ENCODE measurements around the gene SPIRE1. TPM values are rescaled to one million over a fixed set of nuclear protein-coding genes. Genes with fewer than 3 reads are reported as not detected.
A peak's percentile ranks its signal among the peaks of the same experiment; 100 is the strongest.

Gene SPIRE1
- total and polyA plus RNA-seq, 9 donors: 7.9 to 30.2 (median 20.4) TPM

- 24 to 37% (median 30%) methylated on average over 5 of the region's 5 CpGs for WGBS, 3 donors
- no peaks in the 10 kb centered on the region for H3K27me3 ChIP-seq
- H3K36me3 ChIP-seq: no peaks in the 10 kb centered on the region
- TF ChIP-seq POLR2A (IDR thresholded peaks at IDR 0.05) (no peak), EP300 (IDR thresholded peaks at IDR 0.05) (no peak), CTCF (IDR thresholded peaks at IDR 0.05) (no peak)
- H3K4me1 ChIP-seq (ENCODE audit: insufficient read depth): no peaks in the 10 kb centered on the region
- intact Hi-C loops (cut with DNase I): loop anchor here in 1 of 4 donors (5.0 kb wide), 1 partner anchor 259 kb away; the partner anchor contains the start of gene SPIRE1
- DNase-seq: no peak
- no peak overlapping the region for H3K27ac ChIP-seq
- H3K4me3 ChIP-seq: no peak overlapping the region
- H3K9me3 ChIP-seq: no peaks in the 10 kb centered on the region
These were observed 259.3 kb downstream of the SPIRE1 start for GRCh38 chr18:12398625-12399024.

GRCh38 chr18:12397793-12398192 is 260.1 kb downstream of the SPIRE1 start:
- TF ChIP-seq CTCF (IDR thresholded peaks at IDR 0.05): no peak
- no peak for TF ChIP-seq POLR2A (IDR thresholded peaks at IDR 0.05)
- no peak for TF ChIP-seq EP300 (IDR thresholded peaks at IDR 0.05)
- intact Hi-C loops (cut with DNase I): loop anchor here in 1 of 4 donors (5.0 kb wide), 1 partner anchor 260 kb away; the partner anchor contains the start of gene SPIRE1
- peak in 1 of 5 donors; percentile 21 for DNase-seq

GRCh38 chr18:12397254-12397653 is 260.7 kb downstream of the SPIRE1 start:
- H3K27ac ChIP-seq: no peak overlapping the region
- TF ChIP-seq CTCF (IDR thresholded peaks at IDR 0.05) (no peak), EP300 (IDR thresholded peaks at IDR 0.05) (no peak), POLR2A (IDR thresholded peaks at IDR 0.05) (no peak)
- DNase-seq: peak in 1 of 5 donors; percentile 25
- no peaks in the 10 kb centered on the region for H3K36me3 ChIP-seq
- H3K4me3 ChIP-seq: no peak overlapping the region
- no peaks in the 10 kb centered on the region for H3K4me1 ChIP-seq (ENCODE audit: insufficient read depth)
- H3K9me3 ChIP-seq: no peaks in the 10 kb centered on the region
- intact Hi-C loops (cut with DNase I): loop anchor here in 1 of 4 donors (5.0 kb wide), 1 partner anchor 260 kb away; the partner anchor contains the start of gene SPIRE1
- WGBS, 3 donors: 89 to 93% (median 89%) methylated on average over 9 of the region's 9 CpGs
- no peaks in the 10 kb centered on the region for H3K27me3 ChIP-seq

More at GRCh38 chr18:12397793-12398192, 260.1 kb downstream of the SPIRE1 start:
- WGBS, 3 donors: 89 to 91% (median 89%) methylated on average over 6 of the region's 6 CpGs
- H3K27me3 ChIP-seq: no peaks in the 10 kb centered on the region
- H3K4me1 ChIP-seq (ENCODE audit: insufficient read depth): no peaks in the 10 kb centered on the region
- no peak overlapping the region for H3K27ac ChIP-seq
- no peaks in the 10 kb centered on the region for H3K36me3 ChIP-seq
- H3K9me3 ChIP-seq: no peaks in the 10 kb centered on the region
- H3K4me3 ChIP-seq: no peak overlapping the region

Small RNAs within 50 kb of the gene (small RNA-seq; reads per million reads assigned to genes)
- not detected for gene RNU7-129P

Other genes with a start within 250 kb of the SPIRE1 start
- gene CEP76, start 44.6 kb upstream of the SPIRE1 start, total RNA-seq: 1 to 10 TPM; 4.8 to 8.3 (median 5.9) TPM
- 1 to 10 TPM; 5.4 to 6.7 TPM for gene CEP76, start 44.6 kb upstream of the SPIRE1 start, polyA plus RNA-seq
- gene PSMG2, start 44.9 kb upstream of the SPIRE1 start, total RNA-seq: 10 to 100 TPM; 51.9 to 89.8 (median 65.2) TPM
- gene PSMG2, start 44.9 kb upstream of the SPIRE1 start, polyA plus RNA-seq: 100 to 1,000 TPM in 1 of 2 donors, 10 to 100 TPM in 1; 82.4 to 114 TPM
- 10 to 100 TPM; 29.4 to 47.3 (median 36.0) TPM for gene PTPN2, start 226.1 kb upstream of the SPIRE1 start, total RNA-seq
- 10 to 100 TPM; 42.3 to 48.1 TPM for gene PTPN2, start 226.1 kb upstream of the SPIRE1 start, polyA plus RNA-seq

All from ovary (tissue), 9 donors.